WTC11 (cell line): ENCODE measurements around the gene INPP5K. TPM values are rescaled to one million over a fixed set of nuclear protein-coding genes. Genes with fewer than 3 reads are reported as not detected.
A peak's percentile ranks its signal among the peaks of the same experiment; 100 is the strongest.
"Not testable (repeated sequence)": the region's sequence is repeated elsewhere in the genome, so short reads cannot be mapped to it uniquely, and the experiment has no call there.

Experiments
- ATAC-seq: fragments of 200-7000 bp; cut with Tn5 transposase; 2 replicates; pipeline ENCODE4 v1.10.0; 2021; ENCODE audit warnings: mild to moderate bottlenecking, moderate library complexity
- CTCF ChIA-PET: fragments of 300-600 bp; sonication (Branson Sonifier 250); formaldehyde crosslinking; loops from one replicate; lab custom pipeline; 2021; ENCODE audit warnings: antibody characterized with exemption; lab: Charles Lee
- POLR2A ChIA-PET: fragments of 350-600 bp; sonication (Branson Sonifier 250); formaldehyde crosslinking; loops from one replicate; lab custom pipeline; 2021; ENCODE audit warnings: antibody characterized with exemption; lab: Charles Lee
- DNase-seq: peaks from one replicate; pipeline ENCODE4 v3.0.0; 2021; ENCODE audit warnings: low spot score
- H3K27ac Mint-ChIP-seq: 2 replicates; pipeline ENCODE4 v1.8.0; 2021; ENCODE audit warnings: mixed read lengths
- H3K27me3 Mint-ChIP-seq: 2 replicates; pipeline ENCODE4 v1.8.0; 2021; ENCODE audit warnings: low read depth, mild to moderate bottlenecking, moderate library complexity, mixed read lengths
- H3K36me3 Mint-ChIP-seq: 2 replicates; pipeline ENCODE4 v1.8.0; 2021; ENCODE audit warnings: mixed read lengths
- H3K4me1 Mint-ChIP-seq: 2 replicates; pipeline ENCODE4 v1.8.0; 2022; ENCODE audit warnings: mixed read lengths
- H3K4me3 Mint-ChIP-seq: 2 replicates; pipeline ENCODE4 v1.8.0; 2021; ENCODE audit warnings: mild to moderate bottlenecking, moderate library complexity, mixed read lengths
- H3K9me3 Mint-ChIP-seq: 2 replicates; pipeline ENCODE4 v1.8.0; 2021; ENCODE audit warnings: mixed read lengths
- ELF4 ChIP-seq: sonication (generic); formaldehyde crosslinking; IDR thresholded peaks from 2 replicates; pipeline ENCODE4 v1.8.1; 2022; ENCODE audit warnings: low read depth, mild to moderate bottlenecking, moderate library complexity, missing genetic modification reagents
- FOXJ3 ChIP-seq: sonication (generic); formaldehyde crosslinking; IDR thresholded peaks from 2 replicates; pipeline ENCODE4 v1.9.0; 2021; ENCODE audit warnings: missing genetic modification reagents, mild to moderate bottlenecking, borderline replicate concordance
- FOXK1 ChIP-seq: sonication (generic); formaldehyde crosslinking; IDR thresholded peaks from 2 replicates; pipeline ENCODE4 v1.8.0; 2022; ENCODE audit warnings: mild to moderate bottlenecking, moderate library complexity, missing genetic modification reagents
- GABPB1 ChIP-seq: sonication (generic); formaldehyde crosslinking; IDR thresholded peaks from 2 replicates; pipeline ENCODE4 v1.8.1; 2023; ENCODE audit warnings: mild to moderate bottlenecking, missing genetic modification reagents
- JUN ChIP-seq: sonication (generic); formaldehyde crosslinking; IDR thresholded peaks from 2 replicates; pipeline ENCODE4 v1.8.0; 2023; ENCODE audit warnings: mild to moderate bottlenecking, missing genetic modification reagents
- MXD4 ChIP-seq: fragments of 250-450 bp; sonication (Bioruptor Pico); IDR thresholded peaks from 2 replicates; pipeline ENCODE4 v1.8.0; 2021; ENCODE audit warnings: mild to moderate bottlenecking, moderate library complexity, borderline replicate concordance
- NFE2L1 ChIP-seq: sonication (generic); formaldehyde crosslinking; IDR thresholded peaks from 2 replicates; pipeline ENCODE4 v1.8.1; 2023; ENCODE audit warnings: missing genetic modification reagents
- NFYB ChIP-seq: sonication (generic); formaldehyde crosslinking; conservative IDR thresholded peaks from 2 replicates; pipeline ENCODE4 v1.8.0; 2022; ENCODE audit warnings: low read depth, missing genetic modification reagents
- NR1H2 ChIP-seq: sonication (generic); formaldehyde crosslinking; IDR thresholded peaks from 2 replicates; pipeline ENCODE4 v1.9.0; 2021; ENCODE audit warnings: mild to moderate bottlenecking, moderate library complexity, missing genetic modification reagents
- RORB ChIP-seq: fragments of 250-450 bp; sonication (Bioruptor Pico); IDR thresholded peaks from 2 replicates; pipeline ENCODE4 v1.9.0; 2021; ENCODE audit warnings: mild to moderate bottlenecking
- SOX15 ChIP-seq: fragments of 250-450 bp; sonication (Bioruptor Pico); IDR thresholded peaks from 2 replicates; pipeline ENCODE4 v1.9.0; 2021; ENCODE audit warnings: mild to moderate bottlenecking
- ZBTB21 ChIP-seq: sonication (generic); formaldehyde crosslinking; IDR thresholded peaks from 2 replicates; pipeline ENCODE4 v1.8.1; 2023; ENCODE audit warnings: mild to moderate bottlenecking, missing genetic modification reagents, borderline replicate concordance
- ZNF138 ChIP-seq: sonication (generic); formaldehyde crosslinking; conservative IDR thresholded peaks from 2 replicates; pipeline ENCODE4 v1.8.1; 2022; ENCODE audit warnings: mild to moderate bottlenecking, moderate library complexity, missing genetic modification reagents
- ZNF219 ChIP-seq: sonication (generic); formaldehyde crosslinking; IDR thresholded peaks from 2 replicates; pipeline ENCODE4 v1.8.0; 2023; ENCODE audit warnings: missing genetic modification reagents, mild to moderate bottlenecking, borderline replicate concordance
- ZNF317 ChIP-seq: sonication (generic); formaldehyde crosslinking; IDR thresholded peaks from 2 replicates; pipeline ENCODE4 v1.8.1; 2023; ENCODE audit warnings: low read depth, mild to moderate bottlenecking, moderate library complexity, missing genetic modification reagents, borderline replicate concordance
- ZNF396 ChIP-seq: fragments of 250-450 bp; sonication (Bioruptor Pico); IDR thresholded peaks from 2 replicates; pipeline ENCODE4 v1.8.0; 2021; ENCODE audit warnings: mild to moderate bottlenecking, moderate library complexity, borderline replicate concordance
- total RNA-seq: library from RNA; stranded (reverse); gene quantifications from 3 replicates; pipeline ENCODE4 v1.2.3, GENCODE V29; 2021
- TF ChIP-seq, protein P1 (sequence below): sonication (generic); formaldehyde crosslinking; IDR thresholded peaks from 2 replicates; pipeline ENCODE4 v1.8.0; 2022; ENCODE audit warnings: mild to moderate bottlenecking, missing genetic modification reagents
- TF ChIP-seq, protein P2 (sequence below): sonication (generic); formaldehyde crosslinking; IDR thresholded peaks from 2 replicates; pipeline ENCODE4 v1.8.1; 2023; ENCODE audit warnings: mild to moderate bottlenecking, missing genetic modification reagents
- TF ChIP-seq, protein P3 (sequence below): sonication (generic); formaldehyde crosslinking; IDR thresholded peaks from 2 replicates; pipeline ENCODE4 v1.8.1; 2023; ENCODE audit warnings: mild to moderate bottlenecking, missing genetic modification reagents, moderate library complexity
- TF ChIP-seq, protein P4 (sequence below): fragments of 250-450 bp; sonication (Bioruptor Pico); IDR thresholded peaks from 2 replicates; pipeline ENCODE4 v1.9.0; 2021; ENCODE audit warnings: moderate library complexity, mild to moderate bottlenecking, inconsistent platforms, borderline replicate concordance
- TF ChIP-seq, protein P5 (sequence below): sonication (generic); formaldehyde crosslinking; IDR thresholded peaks from 2 replicates; pipeline ENCODE4 v1.8.0; 2022; ENCODE audit warnings: mild to moderate bottlenecking, missing genetic modification reagents
- TF ChIP-seq, protein P6 (sequence below): fragments of 250-450 bp; sonication (Bioruptor Pico); IDR thresholded peaks from 2 replicates; pipeline ENCODE4 v1.9.0; 2021; ENCODE audit warnings: mild to moderate bottlenecking, borderline replicate concordance

INPP5K gene
- total RNA-seq, 1 experiment from 2014 or later = 26.8 TPM

DNA sequence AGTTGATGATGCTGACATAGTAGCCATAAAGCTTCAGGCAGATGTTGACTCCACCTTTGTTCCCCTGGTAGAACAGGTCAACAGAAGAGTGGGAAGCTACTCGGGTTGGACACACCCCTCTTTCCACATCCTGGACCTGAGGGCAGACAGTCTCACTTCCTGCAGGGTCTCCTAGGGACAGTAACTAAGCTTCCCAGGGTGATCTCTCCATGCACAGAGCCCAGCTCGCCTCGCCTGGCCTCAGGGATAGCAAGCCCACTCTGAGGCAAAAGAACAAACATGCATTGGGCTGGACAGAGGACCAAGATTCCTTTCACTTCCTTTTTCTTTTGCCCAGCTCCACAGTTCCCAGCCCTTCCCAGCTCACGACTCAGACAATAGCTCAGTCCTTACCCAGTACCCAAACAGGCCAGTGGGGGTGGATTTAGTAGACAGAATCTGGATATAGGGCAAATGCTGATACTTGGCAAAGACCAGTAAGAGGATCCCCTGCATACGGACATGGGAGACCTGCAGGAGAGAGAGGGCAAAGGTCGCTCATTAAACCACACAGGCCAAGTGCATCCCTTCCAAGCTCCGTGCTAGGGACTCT, 7.0 kb downstream of the INPP5K start (continued):
- TF ChIP-seq NFYB (CRISPR knock-in tag) (no peak), ZNF317 (CRISPR knock-in tag) (no peak), NR1H2 (CRISPR knock-in tag) (no peak), GABPB1 (CRISPR knock-in tag) (no peak)
- TF ChIP-seq, protein P1, sequence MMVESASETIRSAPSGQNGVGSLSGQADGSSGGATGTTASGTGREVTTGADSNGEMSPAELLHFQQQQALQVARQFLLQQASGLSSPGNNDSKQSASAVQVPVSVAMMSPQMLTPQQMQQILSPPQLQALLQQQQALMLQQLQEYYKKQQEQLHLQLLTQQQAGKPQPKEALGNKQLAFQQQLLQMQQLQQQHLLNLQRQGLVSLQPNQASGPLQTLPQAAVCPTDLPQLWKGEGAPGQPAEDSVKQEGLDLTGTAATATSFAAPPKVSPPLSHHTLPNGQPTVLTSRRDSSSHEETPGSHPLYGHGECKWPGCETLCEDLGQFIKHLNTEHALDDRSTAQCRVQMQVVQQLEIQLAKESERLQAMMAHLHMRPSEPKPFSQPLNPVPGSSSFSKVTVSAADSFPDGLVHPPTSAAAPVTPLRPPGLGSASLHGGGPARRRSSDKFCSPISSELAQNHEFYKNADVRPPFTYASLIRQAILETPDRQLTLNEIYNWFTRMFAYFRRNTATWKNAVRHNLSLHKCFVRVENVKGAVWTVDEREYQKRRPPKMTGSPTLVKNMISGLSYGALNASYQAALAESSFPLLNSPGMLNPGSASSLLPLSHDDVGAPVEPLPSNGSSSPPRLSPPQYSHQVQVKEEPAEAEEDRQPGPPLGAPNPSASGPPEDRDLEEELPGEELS (CRISPR knock-in tag) = no peak
- TF ChIP-seq, protein P2, sequence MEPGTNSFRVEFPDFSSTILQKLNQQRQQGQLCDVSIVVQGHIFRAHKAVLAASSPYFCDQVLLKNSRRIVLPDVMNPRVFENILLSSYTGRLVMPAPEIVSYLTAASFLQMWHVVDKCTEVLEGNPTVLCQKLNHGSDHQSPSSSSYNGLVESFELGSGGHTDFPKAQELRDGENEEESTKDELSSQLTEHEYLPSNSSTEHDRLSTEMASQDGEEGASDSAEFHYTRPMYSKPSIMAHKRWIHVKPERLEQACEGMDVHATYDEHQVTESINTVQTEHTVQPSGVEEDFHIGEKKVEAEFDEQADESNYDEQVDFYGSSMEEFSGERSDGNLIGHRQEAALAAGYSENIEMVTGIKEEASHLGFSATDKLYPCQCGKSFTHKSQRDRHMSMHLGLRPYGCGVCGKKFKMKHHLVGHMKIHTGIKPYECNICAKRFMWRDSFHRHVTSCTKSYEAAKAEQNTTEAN (CRISPR knock-in tag) = no peak

DNA sequence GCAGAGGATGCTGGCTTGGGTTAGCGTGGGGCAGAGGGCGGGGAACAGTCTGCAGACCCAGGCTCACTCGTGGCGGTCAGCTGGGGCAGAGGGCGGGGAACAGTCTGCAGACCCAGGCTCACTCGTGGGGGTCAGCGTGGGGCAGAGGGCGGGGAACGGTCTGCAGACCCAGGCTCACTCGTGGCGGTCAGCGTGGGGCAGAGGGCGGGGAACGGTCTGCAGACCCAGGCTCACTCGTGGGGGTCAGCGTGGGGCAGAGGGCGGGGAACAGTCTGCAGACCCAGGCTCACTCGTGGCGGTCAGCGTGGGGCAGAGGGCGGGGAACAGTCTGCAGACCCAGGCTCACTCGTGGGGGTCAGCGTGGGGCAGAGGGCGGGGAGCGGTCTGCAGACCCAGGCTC, 7.7 kb downstream of the INPP5K start:
- H3K4me1 Mint-ChIP-seq, POLR2A ChIA-PET, H3K27me3 Mint-ChIP-seq, H3K27ac Mint-ChIP-seq, H3K4me3 Mint-ChIP-seq, ATAC-seq, H3K36me3 Mint-ChIP-seq, DNase-seq, CTCF ChIA-PET, H3K9me3 Mint-ChIP-seq: not testable (repeated sequence)

DNA sequence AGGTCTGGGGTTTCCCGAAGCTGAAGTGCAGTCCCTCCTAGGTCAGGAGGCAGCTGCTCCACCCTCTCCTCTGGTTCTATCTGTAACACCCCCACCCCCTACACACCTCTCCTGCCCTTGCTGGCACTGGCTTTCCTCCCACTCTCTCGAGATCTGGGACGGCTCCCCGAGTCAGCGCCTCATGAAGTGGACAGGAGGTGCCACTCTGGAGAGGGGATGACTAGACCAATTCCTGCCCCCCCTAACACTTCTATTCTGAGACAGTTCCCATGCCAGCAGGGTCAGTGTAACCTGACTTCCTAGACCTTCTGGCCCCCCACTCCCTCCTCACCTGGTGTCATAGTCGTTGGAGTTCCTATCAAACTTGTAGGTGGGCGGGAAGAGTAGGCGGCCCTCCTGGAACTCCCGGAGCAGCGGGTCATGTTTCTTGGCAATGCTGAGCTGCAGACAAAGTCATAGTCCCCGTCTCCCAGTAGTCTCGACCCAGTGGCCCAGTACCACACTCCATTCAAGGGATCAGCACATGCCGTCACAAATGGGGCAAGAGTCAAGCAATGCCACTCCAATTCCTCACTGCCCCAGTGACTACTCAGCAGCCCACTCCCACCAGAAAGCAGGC, 9.7 kb downstream of the INPP5K start:
- no peaks in the 10 kb centered on the region for H3K9me3 Mint-ChIP-seq
- ATAC-seq (no peak), DNase-seq (no peak)
- ChIA-PET CTCF (interaction anchor here (3.2 kb wide), 1 partner anchor 9 kb away, joined by 22 read pairs; the partner anchor contains the start of gene INPP5K), POLR2A (interaction anchor here (1.1 kb wide), 1 partner anchor 14 kb away, joined by 3 read pairs; the partner anchor contains the start of gene MYO1C)
- no peaks in the 10 kb centered on the region for H3K36me3 Mint-ChIP-seq
- TF ChIP-seq NR1H2 (CRISPR knock-in tag) = no peak
- TF ChIP-seq, protein P3, sequence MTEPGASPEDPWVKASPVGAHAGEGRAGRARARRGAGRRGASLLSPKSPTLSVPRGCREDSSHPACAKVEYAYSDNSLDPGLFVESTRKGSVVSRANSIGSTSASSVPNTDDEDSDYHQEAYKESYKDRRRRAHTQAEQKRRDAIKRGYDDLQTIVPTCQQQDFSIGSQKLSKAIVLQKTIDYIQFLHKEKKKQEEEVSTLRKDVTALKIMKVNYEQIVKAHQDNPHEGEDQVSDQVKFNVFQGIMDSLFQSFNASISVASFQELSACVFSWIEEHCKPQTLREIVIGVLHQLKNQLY (CRISPR knock-in tag) = no peak
- TF ChIP-seq, protein P4, sequence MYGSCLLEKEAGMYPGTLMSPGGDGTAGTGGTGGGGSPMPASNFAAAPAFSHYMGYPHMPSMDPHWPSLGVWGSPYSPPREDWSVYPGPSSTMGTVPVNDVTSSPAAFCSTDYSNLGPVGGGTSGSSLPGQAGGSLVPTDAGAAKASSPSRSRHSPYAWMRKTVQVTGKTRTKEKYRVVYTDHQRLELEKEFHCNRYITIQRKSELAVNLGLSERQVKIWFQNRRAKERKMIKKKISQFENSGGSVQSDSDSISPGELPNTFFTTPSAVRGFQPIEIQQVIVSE (CRISPR knock-in tag) = no peak
- TF ChIP-seq ZNF396 = no peak
- TF ChIP-seq ELF4 (CRISPR knock-in tag) = no peak
- TF ChIP-seq ZNF138 (CRISPR knock-in tag) = no peak
- TF ChIP-seq FOXJ3 (CRISPR knock-in tag) = no peak
- TF ChIP-seq, protein P5, sequence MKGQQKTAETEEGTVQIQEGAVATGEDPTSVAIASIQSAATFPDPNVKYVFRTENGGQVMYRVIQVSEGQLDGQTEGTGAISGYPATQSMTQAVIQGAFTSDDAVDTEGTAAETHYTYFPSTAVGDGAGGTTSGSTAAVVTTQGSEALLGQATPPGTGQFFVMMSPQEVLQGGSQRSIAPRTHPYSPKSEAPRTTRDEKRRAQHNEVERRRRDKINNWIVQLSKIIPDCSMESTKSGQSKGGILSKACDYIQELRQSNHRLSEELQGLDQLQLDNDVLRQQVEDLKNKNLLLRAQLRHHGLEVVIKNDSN (CRISPR knock-in tag) = no peak
- no peak for TF ChIP-seq ZBTB21 (CRISPR knock-in tag)
- no peak for TF ChIP-seq ZNF219 (CRISPR knock-in tag)
- no peak for TF ChIP-seq JUN (CRISPR knock-in tag)
- TF ChIP-seq MXD4 (CRISPR knock-in tag) = no peak
- no peak for TF ChIP-seq FOXK1 (CRISPR knock-in tag)
- TF ChIP-seq NFE2L1 (CRISPR knock-in tag) = no peak
- no peak for TF ChIP-seq SOX15
- no peak for TF ChIP-seq RORB (CRISPR knock-in tag)
- TF ChIP-seq, protein P6, sequence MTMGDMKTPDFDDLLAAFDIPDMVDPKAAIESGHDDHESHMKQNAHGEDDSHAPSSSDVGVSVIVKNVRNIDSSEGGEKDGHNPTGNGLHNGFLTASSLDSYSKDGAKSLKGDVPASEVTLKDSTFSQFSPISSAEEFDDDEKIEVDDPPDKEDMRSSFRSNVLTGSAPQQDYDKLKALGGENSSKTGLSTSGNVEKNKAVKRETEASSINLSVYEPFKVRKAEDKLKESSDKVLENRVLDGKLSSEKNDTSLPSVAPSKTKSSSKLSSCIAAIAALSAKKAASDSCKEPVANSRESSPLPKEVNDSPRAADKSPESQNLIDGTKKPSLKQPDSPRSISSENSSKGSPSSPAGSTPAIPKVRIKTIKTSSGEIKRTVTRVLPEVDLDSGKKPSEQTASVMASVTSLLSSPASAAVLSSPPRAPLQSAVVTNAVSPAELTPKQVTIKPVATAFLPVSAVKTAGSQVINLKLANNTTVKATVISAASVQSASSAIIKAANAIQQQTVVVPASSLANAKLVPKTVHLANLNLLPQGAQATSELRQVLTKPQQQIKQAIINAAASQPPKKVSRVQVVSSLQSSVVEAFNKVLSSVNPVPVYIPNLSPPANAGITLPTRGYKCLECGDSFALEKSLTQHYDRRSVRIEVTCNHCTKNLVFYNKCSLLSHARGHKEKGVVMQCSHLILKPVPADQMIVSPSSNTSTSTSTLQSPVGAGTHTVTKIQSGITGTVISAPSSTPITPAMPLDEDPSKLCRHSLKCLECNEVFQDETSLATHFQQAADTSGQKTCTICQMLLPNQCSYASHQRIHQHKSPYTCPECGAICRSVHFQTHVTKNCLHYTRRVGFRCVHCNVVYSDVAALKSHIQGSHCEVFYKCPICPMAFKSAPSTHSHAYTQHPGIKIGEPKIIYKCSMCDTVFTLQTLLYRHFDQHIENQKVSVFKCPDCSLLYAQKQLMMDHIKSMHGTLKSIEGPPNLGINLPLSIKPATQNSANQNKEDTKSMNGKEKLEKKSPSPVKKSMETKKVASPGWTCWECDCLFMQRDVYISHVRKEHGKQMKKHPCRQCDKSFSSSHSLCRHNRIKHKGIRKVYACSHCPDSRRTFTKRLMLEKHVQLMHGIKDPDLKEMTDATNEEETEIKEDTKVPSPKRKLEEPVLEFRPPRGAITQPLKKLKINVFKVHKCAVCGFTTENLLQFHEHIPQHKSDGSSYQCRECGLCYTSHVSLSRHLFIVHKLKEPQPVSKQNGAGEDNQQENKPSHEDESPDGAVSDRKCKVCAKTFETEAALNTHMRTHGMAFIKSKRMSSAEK (CRISPR knock-in tag) = no peak
- no peak for TF ChIP-seq NFYB (CRISPR knock-in tag)
- H3K4me3 Mint-ChIP-seq = no peak overlapping the region
- no peaks in the 10 kb centered on the region for H3K4me1 Mint-ChIP-seq
- H3K27me3 Mint-ChIP-seq = no peaks in the 10 kb centered on the region
- peak overlapping the region; percentile 60; the same call in 1 of the 2 replicates for H3K27ac Mint-ChIP-seq
